Gastrocnemius medialis (tissue), 4 donors: ENCODE measurements around the gene PEX1.
"Not testable (repeated sequence)": the region's sequence is repeated elsewhere in the genome, so short reads cannot be mapped to it uniquely, and the experiment has no call there.

Experiments
- CTCF ChIP-seq, 5 experiments: fragments of 450-650 bp in 3 of 5; fragments of 200-600 bp in 2 of 5; sonication (generic) in 2 of 5; IDR thresholded peaks in 4 of 5; conservative IDR thresholded peaks in 1 of 5; 1 replicate in 4 of 5; 2 replicates in 1 of 5; pipeline ENCODE4 v1.5.1; 2016 to 2019; ENCODE audit warnings: antibody characterized with exemption in 5 of 5, mild to moderate bottlenecking in 3 of 5, moderate library complexity in 3 of 5
- POLR2A ChIP-seq, 2 donors: fragments of 450-650 bp; IDR thresholded peaks; one replicate each; pipeline ENCODE4 v1.6.1; 2017; ENCODE audit warnings: antibody characterized with exemption in 2 of 2, mild to moderate bottlenecking in 2 of 2, moderate library complexity in 2 of 2

GRCh38 chr7:92473989-92474388 lies 54.3 kb downstream of the PEX1 start:
- not testable (repeated sequence) for TF ChIP-seq CTCF (IDR thresholded peaks at IDR 0.05 in 4 of 5, conservative IDR thresholded peaks at IDR 0.05 in 1 of 5); POLR2A (IDR thresholded peaks at IDR 0.05)
